ENCODE results near the gene PRAMEF2.
"Not testable (repeated sequence)": the region's sequence is repeated elsewhere in the genome, so short reads cannot be mapped to it uniquely, and the experiment has no call there.

The PRAMEF2 gene, protein sequence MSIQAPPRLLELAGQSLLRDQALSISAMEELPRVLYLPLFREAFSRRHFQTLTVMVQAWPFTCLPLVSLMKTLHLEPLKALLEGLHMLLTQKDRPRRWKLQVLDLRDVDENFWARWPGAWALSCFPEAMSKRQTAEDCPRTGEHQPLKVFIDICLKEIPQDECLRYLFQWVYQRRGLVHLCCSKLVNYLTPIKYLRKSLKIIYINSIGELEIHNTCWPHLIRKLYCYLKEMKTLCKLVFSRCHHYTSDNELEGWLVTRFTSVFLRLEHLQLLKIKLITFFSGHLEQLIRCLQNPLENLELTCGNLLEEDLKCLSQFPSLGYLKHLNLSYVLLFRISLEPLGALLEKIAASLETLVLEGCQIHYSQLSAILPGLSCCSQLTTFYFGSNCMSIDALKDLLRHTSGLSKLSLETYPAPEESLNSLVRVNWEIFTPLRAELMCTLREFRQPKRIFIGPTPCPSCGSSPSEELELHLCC

DNA sequence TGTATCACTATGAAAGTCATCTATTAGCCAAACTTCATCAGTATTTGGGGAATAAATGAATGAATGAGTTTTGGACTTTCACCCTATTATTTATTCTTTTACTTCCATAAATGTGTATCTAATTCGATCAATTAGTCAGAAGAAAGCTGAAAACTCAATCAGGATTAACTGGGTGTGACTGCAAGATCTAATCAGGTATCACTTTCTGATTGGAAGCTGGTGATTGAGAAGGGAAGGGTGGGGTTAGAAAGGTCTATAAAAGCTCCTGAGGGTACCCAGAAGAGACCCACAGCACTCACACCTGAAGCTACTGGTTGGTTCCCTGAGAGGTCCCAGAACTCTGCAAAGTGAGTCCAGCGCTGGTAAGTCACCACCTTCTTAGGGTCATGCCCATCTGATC, at the start of gene PRAMEF2:
Gene PRAMEF2 (plus strand): TSS at position 301 of the 400 bp plus-strand sequence. CDS start 1,924 bp downstream, outside the sequence.
- not testable (repeated sequence) for H3K4me3 ChIP-seq (ENCODE audit: low read depth, low read length); DNase-seq (ENCODE audit: low read depth)

DNA sequence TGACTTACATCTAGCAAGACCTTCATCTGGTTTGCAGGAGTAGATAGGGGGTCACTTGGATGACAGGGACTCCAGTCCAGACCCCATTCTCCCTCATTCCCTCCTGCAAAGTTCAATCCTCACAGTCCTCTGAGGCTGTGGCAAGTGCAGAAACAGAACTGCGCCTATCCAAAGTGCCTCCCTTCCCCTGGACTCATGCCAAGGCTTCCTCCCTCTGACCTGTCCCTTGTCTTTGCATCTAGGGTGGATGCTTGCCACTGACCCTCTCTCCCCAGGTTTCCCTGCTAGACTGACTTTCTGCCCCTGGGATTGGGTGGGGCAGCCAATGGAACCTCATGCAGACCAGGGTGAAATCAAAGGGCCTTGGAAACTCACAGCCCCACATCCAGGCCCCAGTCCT, 47.0 kb upstream of the PRAMEF2 start:
- H3K4me3 ChIP-seq (ENCODE audit: low read depth, low read length): no peak overlapping the region
- TF ChIP-seq, protein P1, sequence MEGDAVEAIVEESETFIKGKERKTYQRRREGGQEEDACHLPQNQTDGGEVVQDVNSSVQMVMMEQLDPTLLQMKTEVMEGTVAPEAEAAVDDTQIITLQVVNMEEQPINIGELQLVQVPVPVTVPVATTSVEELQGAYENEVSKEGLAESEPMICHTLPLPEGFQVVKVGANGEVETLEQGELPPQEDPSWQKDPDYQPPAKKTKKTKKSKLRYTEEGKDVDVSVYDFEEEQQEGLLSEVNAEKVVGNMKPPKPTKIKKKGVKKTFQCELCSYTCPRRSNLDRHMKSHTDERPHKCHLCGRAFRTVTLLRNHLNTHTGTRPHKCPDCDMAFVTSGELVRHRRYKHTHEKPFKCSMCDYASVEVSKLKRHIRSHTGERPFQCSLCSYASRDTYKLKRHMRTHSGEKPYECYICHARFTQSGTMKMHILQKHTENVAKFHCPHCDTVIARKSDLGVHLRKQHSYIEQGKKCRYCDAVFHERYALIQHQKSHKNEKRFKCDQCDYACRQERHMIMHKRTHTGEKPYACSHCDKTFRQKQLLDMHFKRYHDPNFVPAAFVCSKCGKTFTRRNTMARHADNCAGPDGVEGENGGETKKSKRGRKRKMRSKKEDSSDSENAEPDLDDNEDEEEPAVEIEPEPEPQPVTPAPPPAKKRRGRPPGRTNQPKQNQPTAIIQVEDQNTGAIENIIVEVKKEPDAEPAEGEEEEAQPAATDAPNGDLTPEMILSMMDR (IDR thresholded peaks at IDR 0.05; ENCODE audit: control insufficient read depth, extremely low read depth, insufficient read depth): no peak
- DNase-seq (ENCODE audit: low read depth): no peak

DNA sequence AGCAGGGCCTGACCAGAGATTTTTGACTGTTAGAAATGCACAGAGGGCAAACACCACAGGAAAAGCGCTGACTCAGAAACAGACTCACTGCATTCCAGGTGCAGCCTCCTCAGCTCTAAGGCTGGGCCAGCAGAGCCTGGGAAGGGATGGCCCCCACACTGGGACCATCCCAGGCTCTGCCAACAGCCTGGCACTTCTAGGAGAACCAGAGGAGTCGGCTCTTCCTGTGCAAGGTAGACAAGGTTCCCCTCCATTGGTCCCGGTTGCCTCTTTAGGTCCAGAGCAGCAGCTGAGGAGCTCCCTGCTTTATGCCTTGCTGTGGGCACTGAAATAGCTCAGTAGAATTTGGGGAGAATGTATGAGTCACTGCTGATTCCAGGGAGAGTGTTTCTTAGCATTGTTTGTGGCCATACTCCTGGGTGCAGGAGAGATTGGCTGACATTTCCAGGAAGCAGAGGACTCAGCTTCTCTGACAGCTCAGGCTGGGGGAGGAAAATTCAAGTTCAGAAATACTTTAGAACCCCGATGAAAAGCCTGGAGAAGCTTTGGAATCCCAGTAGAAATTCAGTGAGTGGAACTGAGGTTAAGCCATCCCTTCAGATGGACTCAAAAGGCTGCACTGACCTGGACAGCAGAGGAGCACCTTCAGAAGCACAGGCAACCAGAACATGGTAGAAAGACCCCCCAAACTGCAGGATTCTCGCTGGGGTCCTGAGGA, 46.0 kb upstream of the PRAMEF2 start:
- TF ChIP-seq, protein P1 (IDR thresholded peaks at IDR 0.05; ENCODE audit: control insufficient read depth, extremely low read depth, insufficient read depth): no peak
- no peak overlapping the region for H3K4me3 ChIP-seq (ENCODE audit: low read depth, low read length)
- DNase-seq (ENCODE audit: low read depth): no peak

DNA sequence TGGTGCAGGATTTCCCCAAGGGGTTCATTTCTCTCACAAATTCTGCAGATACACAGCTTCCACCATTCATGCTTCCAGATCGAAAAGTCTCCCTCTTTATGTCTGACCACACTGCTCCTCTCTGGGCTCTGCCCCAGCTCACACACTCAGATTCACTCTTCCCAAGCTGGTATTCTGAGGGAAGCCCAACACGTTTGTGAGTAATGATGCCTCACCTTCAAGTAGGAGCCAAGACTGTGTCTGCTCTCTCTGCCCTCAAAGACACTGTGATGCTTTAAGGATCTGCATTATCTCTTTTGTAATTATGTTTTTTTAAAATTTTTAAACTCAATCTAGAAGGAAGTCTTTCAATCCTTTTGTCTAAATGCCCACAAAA, 45.5 kb upstream of the PRAMEF2 start:
- H3K4me3 ChIP-seq (ENCODE audit: low read depth, low read length): no peak overlapping the region
- DNase-seq (ENCODE audit: low read depth): no peak
- TF ChIP-seq, protein P1 (IDR thresholded peaks at IDR 0.05; ENCODE audit: control insufficient read depth, extremely low read depth, insufficient read depth): no peak

DNA sequence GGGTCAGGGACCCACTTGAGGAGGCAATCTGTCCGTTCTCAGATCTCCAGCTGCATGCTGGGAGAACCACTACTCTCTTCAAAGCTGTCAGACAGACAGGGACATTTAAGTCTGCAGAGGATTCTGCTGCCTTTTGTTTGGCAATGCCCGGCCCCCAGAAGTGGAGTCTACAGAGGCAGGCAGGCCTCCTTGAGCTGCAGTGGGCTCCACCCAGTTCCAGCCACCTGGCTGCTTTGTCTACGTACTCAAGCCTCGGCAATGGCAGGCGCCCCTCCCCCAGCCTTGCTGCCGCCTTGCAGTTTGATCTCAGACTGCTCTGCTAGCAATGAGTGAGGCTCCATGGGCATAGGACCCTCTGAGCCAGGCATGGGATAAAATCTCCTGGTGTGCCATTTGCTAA, 37.8 kb upstream of the PRAMEF2 start:
- H3K4me3 ChIP-seq (ENCODE audit: low read depth, low read length); DNase-seq (ENCODE audit: low read depth): not testable (repeated sequence)

DNA sequence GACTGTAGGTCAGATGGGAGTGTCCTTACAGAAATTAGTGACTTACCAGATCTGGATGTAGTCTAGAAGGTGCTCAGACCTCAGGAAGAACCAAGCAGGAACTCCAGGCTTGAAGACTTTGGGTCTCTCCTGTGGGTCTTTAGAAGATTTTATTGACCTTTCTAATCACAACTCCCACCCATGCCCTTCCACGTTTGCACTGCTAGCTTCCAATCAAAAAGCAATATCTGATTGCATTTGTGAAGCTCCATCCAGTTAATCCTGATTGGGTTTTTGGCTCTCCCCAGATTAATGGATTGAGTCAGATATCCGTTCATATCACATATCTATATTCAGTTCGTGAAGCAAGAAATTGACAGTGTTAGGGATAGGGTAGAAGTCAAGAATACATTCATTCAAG, 25.6 kb upstream of the PRAMEF2 start, which contains the start of gene PRAMEF11:
Gene PRAMEF11 (minus strand): TSS at position 101 of the 400 bp plus-strand sequence. CDS start 2,621 bp downstream, outside the sequence.
- DNase-seq (ENCODE audit: low read depth); H3K4me3 ChIP-seq (ENCODE audit: low read depth, low read length): not testable (repeated sequence)

DNA sequence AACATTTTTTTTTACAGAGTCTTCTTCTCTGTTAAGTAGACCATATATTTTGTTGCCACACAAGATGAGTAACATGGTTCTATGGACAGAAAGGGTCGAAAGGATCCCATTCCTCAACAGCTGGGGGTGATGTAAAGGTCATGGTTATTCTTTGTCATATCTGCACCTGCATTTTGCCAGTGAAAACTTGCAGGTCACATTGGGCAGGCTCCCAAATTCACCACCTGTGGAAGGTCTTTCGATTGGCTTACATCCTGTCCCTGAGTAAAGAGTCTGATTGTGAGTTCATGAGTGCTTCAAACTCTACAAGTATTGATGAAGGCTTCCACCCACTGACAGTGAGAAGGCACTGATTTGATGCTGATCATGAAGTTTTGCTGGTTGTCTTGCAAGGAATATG, 23.6 kb upstream of the PRAMEF2 start:
- H3K4me3 ChIP-seq (ENCODE audit: low read depth, low read length); DNase-seq (ENCODE audit: low read depth): not testable (repeated sequence)

DNA sequence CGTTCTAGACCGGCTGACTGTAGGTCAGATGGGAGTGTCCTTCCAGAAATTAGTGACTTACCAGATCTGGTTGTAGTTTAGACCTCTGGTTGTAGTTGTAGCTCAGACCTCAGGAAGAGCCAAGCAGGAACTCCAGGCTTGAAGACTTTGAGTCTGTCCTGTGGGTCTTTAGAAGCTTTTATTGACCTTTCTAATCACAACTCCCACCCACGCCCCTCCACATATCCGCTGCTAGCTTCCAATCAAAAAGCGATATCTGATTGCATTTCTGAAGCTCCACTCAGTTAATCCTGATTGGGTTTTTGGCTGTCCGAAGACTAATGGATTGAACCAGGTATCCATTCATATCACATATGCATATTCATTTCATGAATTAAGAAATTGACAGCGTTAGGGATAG, 8.3 kb upstream of the PRAMEF2 start, which contains the start of gene HNRNPCL1:
Gene HNRNPCL1 (minus strand): TSS at position 101 of the 400 bp plus-strand sequence. CDS start 431 bp downstream, outside the sequence.
- DNase-seq (ENCODE audit: low read depth); H3K4me3 ChIP-seq (ENCODE audit: low read depth, low read length): not testable (repeated sequence)

DNA sequence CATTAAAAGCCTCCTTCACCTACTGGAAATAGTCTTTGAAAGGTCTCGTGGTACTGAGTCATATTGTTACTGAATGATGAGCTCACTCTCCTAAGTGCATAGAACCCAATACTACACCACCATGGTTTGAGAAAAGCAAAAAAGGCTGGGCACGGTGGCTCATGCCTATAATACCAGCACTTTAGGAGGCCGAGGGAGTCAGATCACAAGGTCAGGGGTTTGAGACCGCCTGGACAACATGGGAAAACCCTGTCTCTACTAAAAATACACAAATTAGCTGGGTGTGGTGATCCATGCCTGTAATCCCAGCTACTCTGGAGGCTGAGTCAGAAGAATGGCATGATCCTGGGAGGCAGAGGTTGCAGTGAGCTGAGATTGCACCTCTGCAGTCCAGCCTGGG, 5.1 kb upstream of the PRAMEF2 start:
- TF ChIP-seq, protein P1 (IDR thresholded peaks at IDR 0.05; ENCODE audit: control insufficient read depth, extremely low read depth, insufficient read depth): no peak
- no peak for DNase-seq (ENCODE audit: low read depth)
- H3K4me3 ChIP-seq (ENCODE audit: low read depth, low read length): no peak overlapping the region

DNA sequence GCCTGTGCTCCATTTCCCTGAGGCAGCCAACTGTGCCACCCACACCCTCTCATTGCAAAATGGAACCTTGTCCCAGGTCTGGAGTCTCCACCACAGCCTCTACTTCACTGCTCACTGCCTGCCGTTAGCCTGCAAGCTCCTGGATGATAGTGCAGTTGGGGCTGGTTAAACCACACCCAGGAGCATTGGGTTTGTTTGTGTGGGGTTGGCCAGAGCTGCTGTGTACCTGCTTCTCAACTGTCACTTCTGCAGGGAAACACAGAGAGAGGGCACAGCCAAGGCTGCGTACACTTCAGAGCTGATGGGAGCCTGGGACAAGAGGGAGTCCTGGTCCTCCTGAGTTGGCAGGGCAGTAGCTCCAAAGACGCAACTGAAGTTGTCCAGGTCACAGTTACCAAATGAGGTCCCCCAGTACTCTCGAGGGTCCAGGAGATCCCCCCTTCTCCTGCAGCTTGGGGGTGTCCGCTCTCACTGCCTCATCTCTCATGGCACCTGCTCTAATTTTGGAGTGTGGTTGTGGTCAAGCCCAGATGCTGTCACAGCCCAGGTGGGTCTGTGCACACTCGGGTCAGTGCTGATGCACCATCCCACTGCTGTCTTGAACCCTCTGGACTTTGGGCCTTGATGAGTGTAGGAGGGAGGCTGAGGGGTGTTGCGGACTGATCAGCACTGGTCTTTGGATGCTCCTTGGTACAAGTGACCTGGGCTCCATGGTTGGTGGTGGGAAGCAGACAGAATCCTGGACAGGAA, 6.4 kb downstream of the PRAMEF2 start:
- not testable (repeated sequence) for DNase-seq (ENCODE audit: low read depth); H3K4me3 ChIP-seq (ENCODE audit: low read depth, low read length)

DNA sequence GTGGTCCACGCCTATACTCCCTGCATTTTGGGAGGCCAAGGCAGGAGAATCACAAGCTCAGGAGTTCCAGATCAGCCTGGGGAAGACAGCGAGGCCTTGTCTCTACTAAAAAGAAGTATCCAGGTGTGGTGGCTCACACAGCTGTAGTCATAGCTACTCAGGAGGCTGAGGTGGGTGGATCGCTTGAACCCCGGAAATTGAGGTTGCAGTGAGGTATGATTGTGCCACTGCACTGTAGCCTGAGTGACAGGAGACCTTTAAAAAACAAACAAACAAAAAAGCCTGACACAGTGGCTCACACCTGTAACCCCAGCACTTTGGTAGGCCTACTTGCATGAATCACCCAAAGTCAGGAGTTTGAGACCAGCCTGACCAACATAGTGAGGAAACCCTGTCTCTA, 21.6 kb downstream of the PRAMEF2 start:
- DNase-seq (ENCODE audit: low read depth); H3K4me3 ChIP-seq (ENCODE audit: low read depth, low read length): not testable (repeated sequence)

DNA sequence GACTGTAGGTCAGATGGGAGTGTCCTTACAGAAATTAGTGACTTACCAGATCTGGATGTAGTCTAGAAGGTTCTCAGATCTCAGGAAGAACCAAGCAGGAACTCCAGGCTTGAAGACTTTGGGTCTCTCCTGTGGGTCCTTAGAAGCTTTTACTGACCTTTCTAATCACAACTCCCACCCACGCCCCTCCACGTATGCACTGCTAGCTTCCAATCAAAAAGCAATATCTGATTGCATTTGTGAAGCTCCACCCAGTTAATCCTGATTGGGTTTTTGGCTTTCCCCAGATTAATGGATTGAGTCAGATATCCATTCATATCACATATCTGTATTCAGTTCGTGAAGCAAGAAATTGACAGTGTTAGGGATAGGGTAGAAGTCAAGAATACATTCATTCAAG, 29.2 kb downstream of the PRAMEF2 start, which contains the start of gene PRAMEF4:
Gene PRAMEF4 (minus strand): TSS at position 101 of the 400 bp plus-strand sequence. CDS start 2,807 bp downstream, outside the sequence.
- DNase-seq (ENCODE audit: low read depth): not testable (repeated sequence)

DNA sequence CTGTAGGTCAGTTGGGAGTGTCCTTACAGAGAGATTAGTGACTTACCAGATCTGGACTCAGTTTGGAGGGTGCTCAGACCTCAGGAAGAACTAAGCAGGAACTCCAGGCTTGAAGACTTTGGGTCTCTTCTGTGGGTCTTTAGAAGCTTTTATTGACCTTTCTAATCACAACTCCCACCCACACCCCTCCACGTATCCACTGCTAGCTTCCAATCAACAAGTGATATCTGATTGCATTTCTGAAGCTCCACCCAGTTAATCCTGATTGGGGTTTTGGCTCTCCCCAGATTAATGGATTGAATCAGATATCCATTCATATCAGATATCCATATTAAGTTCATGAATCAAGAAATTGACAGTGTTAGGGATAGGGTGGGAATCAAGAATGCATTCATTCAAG, 41.3 kb downstream of the PRAMEF2 start, which contains the start of gene PRAMEF10:
Gene PRAMEF10 (minus strand): TSS at position 101 of the 400 bp plus-strand sequence. CDS start 2,423 bp downstream, outside the sequence.
- DNase-seq (ENCODE audit: low read depth); H3K4me3 ChIP-seq (ENCODE audit: low read depth, low read length): not testable (repeated sequence)

More for the DNA sequence above, 29.2 kb downstream of the PRAMEF2 start, which contains the start of gene PRAMEF4:
- not testable (repeated sequence) for H3K4me3 ChIP-seq (ENCODE audit: low read depth, low read length)

Measured in LNCaP clone FGC (cell line).